ENCODE measurements around the gene PRR20G.

PRR20G gene

GRCh38 chr3:127264794-127265514 is 22.9 kb downstream of the PRR20G start:
- in situ Hi-C loops (cut with MboI; ENCODE audit: low sequenced_read_pairs) = no loop called here

- in situ Hi-C loops (cut with MboI; ENCODE audit: low sequenced_read_pairs) = no loop called here
Measured at GRCh38 chr3:127264292-127264691, 23.6 kb downstream of the PRR20G start.

GRCh38 chr3:127263586-127264231 is 24.1 kb downstream of the PRR20G start:
- in situ Hi-C loops (cut with MboI; ENCODE audit: low sequenced_read_pairs) = no loop called here

- in situ Hi-C loops (cut with MboI; ENCODE audit: low sequenced_read_pairs) = no loop called here
Measured at GRCh38 chr3:127263037-127263436, 24.8 kb downstream of the PRR20G start.

GRCh38 chr3:127262533-127262932 is 25.3 kb downstream of the PRR20G start:
- in situ Hi-C loops (cut with MboI; ENCODE audit: low sequenced_read_pairs) = no loop called here

- in situ Hi-C loops (cut with MboI; ENCODE audit: low sequenced_read_pairs) = no loop called here
Measured at GRCh38 chr3:127261925-127262324, 25.9 kb downstream of the PRR20G start.

- in situ Hi-C loops (cut with MboI; ENCODE audit: low sequenced_read_pairs) = no loop called here
Measured at GRCh38 chr3:127260826-127261555, 26.9 kb downstream of the PRR20G start.

- in situ Hi-C loops (cut with MboI; ENCODE audit: low sequenced_read_pairs) = no loop called here
Measured at GRCh38 chr3:127260416-127260815, 27.4 kb downstream of the PRR20G start.

- in situ Hi-C loops (cut with MboI; ENCODE audit: low sequenced_read_pairs) = no loop called here
Measured at GRCh38 chr3:127259882-127260281, 28.0 kb downstream of the PRR20G start.

GRCh38 chr3:127258733-127259132 is 29.1 kb downstream of the PRR20G start:
- in situ Hi-C loops (cut with MboI; ENCODE audit: low sequenced_read_pairs) = no loop called here

GRCh38 chr3:127257351-127257750 is 30.5 kb downstream of the PRR20G start:
- in situ Hi-C loops (cut with MboI; ENCODE audit: low sequenced_read_pairs) = no loop called here

GRCh38 chr3:127256733-127257271 is 31.0 kb downstream of the PRR20G start:
- in situ Hi-C loops (cut with MboI; ENCODE audit: low sequenced_read_pairs) = no loop called here

GRCh38 chr3:127256138-127256537 is 31.7 kb downstream of the PRR20G start:
- in situ Hi-C loops (cut with MboI; ENCODE audit: low sequenced_read_pairs) = no loop called here

GRCh38 chr3:127255516-127255915 is 32.3 kb downstream of the PRR20G start:
- in situ Hi-C loops (cut with MboI; ENCODE audit: low sequenced_read_pairs) = no loop called here

GRCh38 chr3:127254730-127255129 is 33.1 kb downstream of the PRR20G start:
- in situ Hi-C loops (cut with MboI; ENCODE audit: low sequenced_read_pairs) = no loop called here

- in situ Hi-C loops (cut with MboI; ENCODE audit: low sequenced_read_pairs) = no loop called here
Measured at GRCh38 chr3:127254033-127254644, 33.7 kb downstream of the PRR20G start.

GRCh38 chr3:127253491-127253890 is 34.4 kb downstream of the PRR20G start:
- in situ Hi-C loops (cut with MboI; ENCODE audit: low sequenced_read_pairs) = no loop called here

GRCh38 chr3:127252446-127252845 is 35.4 kb downstream of the PRR20G start:
- in situ Hi-C loops (cut with MboI; ENCODE audit: low sequenced_read_pairs) = no loop called here

- in situ Hi-C loops (cut with MboI; ENCODE audit: low sequenced_read_pairs) = no loop called here
Measured at GRCh38 chr3:127250032-127250431, 37.8 kb downstream of the PRR20G start.

GRCh38 chr3:127247292-127247691 is 40.6 kb downstream of the PRR20G start:
- in situ Hi-C loops (cut with MboI; ENCODE audit: low sequenced_read_pairs) = no loop called here

GRCh38 chr3:127238602-127239001 is 49.2 kb downstream of the PRR20G start:
- in situ Hi-C loops (cut with MboI; ENCODE audit: low sequenced_read_pairs) = no loop called here

Data from HL-60/S4 treated with phorbol 12-myristate 13-acetate at 8.2 ng/mL for 4 days and 3 days (cell line).